GM12801 (cell line): Measurements from ENCODE around the gene CFD.

Experiments
- CTCF ChIP-seq: IDR thresholded peaks from one replicate; pipeline ENCODE4 v1.5.1; 2011; ENCODE audit warnings: control low read depth; ENCODE audit not compliant: insufficient read length; ENCODE audit errors: extremely low read depth

Gene CFD

GRCh38 chr19:844546-844971 lies 14.9 kb upstream of the CFD start:
- no peak for TF ChIP-seq CTCF

GRCh38 chr19:845707-846521 lies 13.6 kb upstream of the CFD start:
- no peak for TF ChIP-seq CTCF

- no peak for TF ChIP-seq CTCF
Measured at GRCh38 chr19:848386-848921, 11.0 kb upstream of the CFD start.

- TF ChIP-seq CTCF: no peak
Measured at GRCh38 chr19:850221-850978, 9.1 kb upstream of the CFD start.

GRCh38 chr19:850979-851335 lies 8.5 kb upstream of the CFD start:
- TF ChIP-seq CTCF: no peak

- TF ChIP-seq CTCF: no peak
Measured at GRCh38 chr19:852136-853013, 7.1 kb upstream of the CFD start, which contains the start of gene ELANE. TSS of gene ELANE (plus strand) at chr19:852303. CDS start at chr19:852329, 26 bp downstream.
